GM18502 (cell line): ENCODE data around the gene PRLH.

Experiments
- ATAC-seq: cut with Tn5 transposase; IDR thresholded peaks from one replicate; pipeline ENCODE4 v1.9.1; 2021; ENCODE audit warnings: mild to moderate bottlenecking; ENCODE audit not compliant: unreplicated experiment, poor library complexity

PRLH gene

GRCh38 chr2:237538901-237539300 lies 27.5 kb upstream of the PRLH start:
- ATAC-seq, result no peak

DNA sequence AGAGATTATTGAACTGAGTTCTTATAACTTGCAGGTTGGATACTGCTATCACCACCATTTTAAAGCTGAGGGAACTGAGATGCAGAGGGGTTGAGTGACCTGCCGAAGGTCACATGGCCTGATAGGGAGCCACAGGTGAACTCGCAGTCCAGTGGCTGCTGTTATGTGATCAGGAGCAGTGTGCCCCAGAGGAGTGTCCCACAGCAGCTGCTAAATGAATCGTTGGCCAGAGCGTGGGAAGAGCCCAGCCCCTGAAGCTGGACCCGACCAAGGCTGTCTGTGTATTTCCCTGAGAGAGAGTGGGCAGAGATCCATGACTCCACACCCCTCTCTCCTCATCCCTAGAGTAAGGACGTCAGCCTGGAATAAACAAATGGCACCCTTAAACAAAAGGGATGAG lies 26.7 kb upstream of the PRLH start:
- ATAC-seq, result no peak

GRCh38 chr2:237540223-237540775 lies 26.1 kb upstream of the PRLH start:
- ATAC-seq, result no peak

- ATAC-seq, result no peak
These were observed 25.6 kb upstream of the PRLH start for GRCh38 chr2:237540823-237541222.

DNA sequence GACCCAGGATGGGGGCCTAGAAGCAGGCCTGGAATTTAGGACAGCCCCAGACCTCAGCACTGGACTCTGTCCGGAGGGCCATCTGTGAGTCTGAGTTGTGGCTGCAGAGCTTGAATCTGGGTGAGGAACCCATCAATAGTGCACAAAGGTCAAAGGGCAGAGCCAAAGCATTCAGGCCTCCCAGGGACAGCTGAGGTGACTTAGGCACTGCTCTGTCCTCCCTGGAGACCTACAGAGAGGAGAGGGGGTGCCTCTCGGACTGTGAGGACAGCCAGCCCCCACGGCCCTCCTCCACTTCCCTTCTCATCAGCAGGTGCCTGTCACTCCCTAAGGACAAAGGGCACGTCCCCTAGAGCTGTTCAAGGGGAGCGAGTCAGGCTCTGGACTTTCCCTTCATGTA lies 25.1 kb upstream of the PRLH start:
- no peak for ATAC-seq

- ATAC-seq, result no peak
These were observed 24.2 kb upstream of the PRLH start for GRCh38 chr2:237542001-237542704.

GRCh38 chr2:237546040-237546875 lies 20.1 kb upstream of the PRLH start:
- ATAC-seq, result no peak

- ATAC-seq, result no peak
These were observed 19.4 kb upstream of the PRLH start for GRCh38 chr2:237546876-237547395.

GRCh38 chr2:237547841-237548416 lies 18.4 kb upstream of the PRLH start:
- no peak for ATAC-seq

DNA sequence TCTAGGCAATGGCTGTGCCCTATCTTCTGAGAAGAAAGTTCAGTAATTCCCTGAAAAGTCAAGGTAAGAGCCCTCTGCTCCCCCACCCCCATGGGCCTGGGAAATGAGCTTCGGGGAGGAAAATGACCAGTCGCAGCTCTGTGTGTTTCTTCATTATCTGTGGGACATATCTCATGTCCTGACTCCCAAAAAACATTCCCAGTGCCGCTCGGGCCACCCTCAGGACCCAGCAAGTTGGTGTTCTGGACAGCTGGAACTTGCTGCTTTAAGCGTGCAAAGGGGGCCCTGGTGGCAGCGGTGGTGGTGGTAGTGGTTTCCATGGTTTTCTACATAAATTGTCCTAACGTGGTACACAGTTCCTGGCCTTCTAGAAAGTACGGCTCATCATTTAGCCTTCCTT lies 17.2 kb upstream of the PRLH start:
- no peak for ATAC-seq

DNA sequence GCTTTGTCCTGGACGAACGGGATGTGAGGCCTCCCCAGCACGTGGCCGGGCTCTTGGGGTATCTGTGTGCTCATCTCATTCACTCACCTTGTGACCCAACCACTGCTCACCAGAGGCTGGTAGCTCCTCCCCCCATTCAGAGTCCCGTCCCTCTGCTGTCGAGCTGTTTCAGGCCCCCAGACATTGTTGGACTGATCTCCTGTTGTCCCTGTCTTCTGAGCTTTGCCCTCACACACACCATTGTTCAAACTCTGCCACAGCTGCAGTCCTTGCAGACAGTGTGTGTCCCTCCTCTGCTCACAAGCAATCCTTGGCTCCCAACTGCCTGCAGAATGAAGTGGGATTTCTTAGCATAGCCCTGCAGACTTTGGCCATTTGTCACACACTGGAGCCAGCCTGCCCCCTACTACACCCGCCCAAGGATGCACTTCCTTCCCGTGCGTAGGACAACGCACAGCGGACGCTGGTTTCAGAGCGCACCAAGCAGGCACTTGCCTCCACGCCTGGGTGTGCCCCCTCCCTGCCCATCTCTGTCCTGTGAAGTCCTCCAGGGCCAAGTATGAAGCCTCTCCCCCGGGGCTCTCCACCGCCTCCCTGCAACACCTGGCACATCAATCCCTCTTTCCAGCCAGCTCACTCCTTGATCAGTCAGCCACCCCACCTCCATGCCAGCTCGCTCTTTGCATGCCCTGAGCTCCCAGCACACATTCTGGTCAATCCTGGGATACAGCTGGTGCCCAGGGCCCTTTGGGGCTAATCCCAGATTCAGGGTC lies 16.5 kb upstream of the PRLH start:
- no peak for ATAC-seq

GRCh38 chr2:237551071-237551574 lies 15.3 kb upstream of the PRLH start:
- ATAC-seq, result no peak

DNA sequence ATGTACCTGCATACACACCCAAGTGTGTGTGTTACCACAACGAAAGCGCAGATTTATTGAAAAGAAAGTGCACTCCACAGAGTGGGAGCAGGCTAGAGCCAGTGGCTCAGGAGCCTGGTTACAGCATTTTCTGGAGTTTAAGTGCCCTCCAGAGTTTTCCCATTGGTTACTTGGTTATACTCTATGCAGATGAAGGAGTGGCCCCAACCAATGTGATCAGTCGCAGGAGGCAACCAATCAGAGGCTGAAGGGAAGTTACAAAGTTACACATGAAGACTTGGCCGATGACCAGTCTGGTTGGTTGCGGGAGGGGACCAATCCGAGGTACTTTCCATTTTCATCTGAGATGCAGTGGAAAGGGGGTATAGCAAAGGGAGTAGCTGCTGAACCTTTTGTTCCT lies 13.5 kb upstream of the PRLH start:
- ATAC-seq, result no peak

DNA sequence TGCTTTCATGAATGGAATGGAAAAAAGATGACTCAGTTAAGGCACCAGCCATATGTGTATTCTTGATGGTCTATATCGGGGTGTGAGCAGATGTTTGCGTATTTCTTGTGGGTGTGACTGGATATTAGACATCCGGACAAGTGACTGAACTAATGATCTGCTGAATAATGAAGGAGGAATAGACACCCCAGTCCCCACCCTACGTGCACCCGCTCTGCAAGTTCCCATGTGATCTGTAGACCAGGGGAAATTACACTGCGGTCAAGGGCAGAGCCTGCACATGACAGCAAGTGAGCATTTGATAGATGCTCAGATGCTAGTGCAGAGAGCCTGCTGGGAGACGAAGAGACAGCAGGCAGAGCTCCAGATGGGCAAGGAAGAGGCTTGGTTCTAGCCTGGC lies 12.4 kb upstream of the PRLH start:
- no peak for ATAC-seq

DNA sequence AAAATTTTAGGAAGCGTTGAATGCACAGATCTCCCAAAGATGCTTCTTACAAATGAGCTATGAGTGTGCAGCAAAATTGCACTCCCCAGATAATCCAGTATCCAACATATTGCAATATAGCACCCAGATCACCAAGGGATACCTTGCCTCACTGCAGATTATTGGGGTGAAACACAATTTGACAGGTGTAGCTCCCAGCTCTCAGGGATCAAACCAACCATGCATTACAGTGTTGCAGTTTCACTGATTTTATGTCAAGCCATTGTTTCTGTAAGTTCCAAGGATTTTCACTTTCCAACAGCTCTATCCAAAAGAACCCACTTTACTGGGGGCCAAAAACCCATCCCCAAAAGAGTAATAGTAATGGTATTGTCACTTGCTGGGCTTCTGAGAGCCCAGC lies 10.8 kb upstream of the PRLH start:
- ATAC-seq, result no peak

DNA sequence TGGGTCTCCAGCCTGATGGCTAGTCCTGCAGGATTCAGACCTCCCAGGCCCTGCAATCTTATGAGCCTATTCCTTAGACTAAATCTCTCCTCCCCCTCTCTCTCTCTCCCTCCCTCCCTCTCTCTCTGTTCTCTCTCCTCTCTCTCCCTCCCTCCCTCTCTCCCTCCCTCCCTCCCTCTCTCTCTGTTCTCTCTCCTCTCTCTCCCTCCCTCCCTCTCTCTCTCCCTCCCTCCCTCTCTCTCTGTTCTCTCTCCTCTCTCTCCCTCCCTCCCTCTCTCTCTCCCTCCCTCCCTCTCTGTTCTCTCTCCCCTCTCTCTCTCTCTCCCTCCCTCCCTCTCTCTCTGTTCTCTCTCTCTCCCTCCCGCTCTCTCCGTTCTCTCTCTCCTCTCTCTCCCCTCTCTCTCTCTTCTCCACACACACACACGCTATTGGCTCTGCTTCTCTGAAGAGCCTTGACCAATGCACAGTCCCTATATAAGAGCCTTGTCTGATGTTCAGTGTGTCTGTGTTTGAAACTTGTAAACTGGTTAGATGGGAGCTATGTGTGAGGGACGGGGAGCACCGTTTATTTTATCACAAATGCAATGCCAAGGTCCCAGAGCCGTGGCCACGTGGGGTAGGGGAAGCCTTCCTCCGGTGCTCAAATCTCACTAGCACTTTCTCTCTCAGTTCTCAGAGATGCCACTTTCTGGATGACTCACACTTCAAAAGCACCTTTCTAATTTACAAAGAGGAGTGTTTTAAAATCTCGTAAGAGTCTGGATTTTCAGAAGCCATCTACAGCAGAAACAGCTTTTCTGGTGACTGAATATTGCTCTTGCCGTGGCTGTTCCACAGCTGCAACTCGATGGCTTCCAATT lies 9.4 kb upstream of the PRLH start:
- peak; percentile 93 for ATAC-seq

- ATAC-seq, result peak; percentile 30
These were observed 8.8 kb upstream of the PRLH start for GRCh38 chr2:237557633-237558015.

- no peak for ATAC-seq
These were observed 7.3 kb upstream of the PRLH start for GRCh38 chr2:237558961-237559641.

- no peak for ATAC-seq
These were observed 5.2 kb upstream of the PRLH start for GRCh38 chr2:237561221-237561620.
